ENCODE measurements around the gene MFSD2A.
"Not testable (repeated sequence)": the region's sequence is repeated elsewhere in the genome, so short reads cannot be mapped to it uniquely, and the experiment has no call there.

MFSD2A gene

DNA sequence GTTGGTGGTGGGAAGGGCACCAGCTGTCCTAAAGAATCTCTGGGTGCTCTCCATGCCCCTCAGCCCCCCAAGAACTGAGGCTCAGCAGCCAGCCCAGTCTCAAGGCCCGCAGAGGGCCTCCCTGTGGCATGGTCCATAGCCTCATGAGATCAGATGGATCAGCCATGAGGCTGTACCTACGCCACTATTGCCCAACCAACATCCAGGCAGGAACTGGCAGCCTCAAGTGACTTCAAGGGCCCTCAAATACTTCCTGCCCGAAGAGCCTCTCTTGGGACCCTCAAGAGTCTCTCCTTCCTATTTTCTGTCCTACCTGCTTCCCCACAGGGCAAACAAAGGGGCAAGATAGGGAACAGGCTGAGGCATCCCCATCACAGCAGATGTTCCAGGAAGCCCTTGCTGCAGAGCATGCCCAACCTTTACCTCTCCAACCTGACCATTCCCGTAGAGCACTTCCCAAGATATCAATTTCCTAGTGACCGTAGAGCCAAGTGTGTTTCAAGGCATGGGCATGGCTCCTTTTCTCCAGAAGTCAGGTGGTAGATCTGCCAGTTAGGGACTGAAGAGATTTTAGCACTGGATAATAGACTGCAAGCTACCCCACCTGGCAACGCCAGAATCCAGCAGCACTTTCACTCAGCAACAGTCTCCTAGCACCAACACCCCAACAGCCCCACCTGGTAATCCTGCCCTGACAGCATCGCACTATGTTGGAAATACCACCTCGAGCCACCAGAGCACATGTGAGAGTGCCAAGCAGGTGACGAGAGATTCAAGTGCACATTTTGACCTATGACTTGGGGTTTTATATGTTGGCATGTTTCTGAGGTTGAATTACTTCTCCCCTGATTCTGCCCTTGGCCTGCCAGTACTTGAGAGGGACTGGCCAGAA, 13.7 kb upstream of the MFSD2A start:
- DNase-seq (ENCODE audit: low read depth in 3 of 3, low spot score in 1 of 3) = no peak

DNA sequence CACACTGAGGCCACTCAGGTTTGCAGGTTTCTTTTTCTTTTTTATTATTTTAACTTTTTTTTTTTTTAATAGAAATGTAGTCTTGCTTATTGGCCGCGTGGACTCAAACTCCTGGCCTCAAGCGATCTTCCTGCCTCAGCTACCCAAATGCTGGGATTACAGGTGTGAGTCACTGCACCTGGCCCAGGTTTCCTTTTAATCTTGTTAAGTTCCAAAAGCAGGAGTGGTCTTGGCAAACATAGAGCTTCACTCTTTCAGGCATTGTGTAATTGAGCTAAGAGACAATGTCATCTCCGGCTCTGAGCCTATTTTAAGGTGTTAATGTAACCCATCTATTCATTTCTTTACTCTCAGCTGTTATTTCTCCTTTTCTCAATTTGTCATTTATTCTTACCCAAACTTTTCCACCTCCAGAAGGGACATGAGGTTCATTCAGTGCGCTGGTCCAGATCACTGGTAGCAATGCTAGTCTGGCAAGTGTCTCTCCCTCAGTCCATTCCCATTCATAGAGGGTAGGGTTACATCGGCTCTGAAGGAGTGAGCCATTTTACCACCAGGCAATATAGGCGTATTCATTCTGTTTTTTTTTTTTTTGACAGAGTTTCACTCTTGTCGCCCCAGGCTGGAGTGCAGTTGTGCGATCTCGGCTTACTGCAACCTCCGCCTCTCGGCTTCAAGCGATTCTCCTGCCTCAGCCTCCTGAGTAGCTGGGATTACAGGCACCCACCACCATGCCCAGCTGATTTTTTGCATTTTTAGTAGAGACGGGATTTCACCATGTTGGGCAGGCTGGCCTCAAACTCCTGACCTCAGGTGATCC, 11.3 kb upstream of the MFSD2A start:
- no peak for DNase-seq (ENCODE audit: low read depth in 3 of 3, low spot score in 1 of 3)

DNA sequence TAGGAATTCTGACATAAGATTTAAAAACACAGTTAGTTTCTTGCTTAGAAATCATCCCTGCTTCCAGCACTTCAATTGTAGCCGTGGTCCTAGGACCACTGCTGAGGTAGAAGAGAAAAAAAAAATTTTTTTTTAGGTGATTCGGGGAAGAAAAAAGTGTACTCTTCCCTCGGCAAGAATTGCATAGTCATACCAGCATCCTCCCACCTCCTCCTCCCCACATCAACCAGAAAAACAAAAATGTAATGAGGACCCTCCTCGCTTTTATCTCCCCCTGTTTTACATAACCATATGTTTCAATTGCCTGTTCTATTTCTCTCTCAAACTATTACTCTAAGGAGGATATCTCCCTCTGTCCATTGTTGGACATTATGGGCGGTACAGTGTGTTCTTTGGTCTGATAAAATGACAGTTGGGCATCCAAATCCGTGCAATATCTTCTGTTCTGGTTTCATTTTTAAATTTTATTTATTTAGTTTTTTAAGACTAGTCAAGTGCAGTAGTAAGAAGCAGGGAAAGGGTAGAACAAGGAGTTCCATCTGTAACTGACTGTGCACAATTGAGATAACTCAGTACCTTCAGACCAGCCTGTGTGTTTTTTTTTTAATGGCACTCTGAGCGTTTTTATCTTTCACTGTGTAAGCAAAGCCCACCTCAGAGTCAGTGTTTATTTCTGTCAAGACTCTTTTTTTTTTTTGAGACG, 10.4 kb upstream of the MFSD2A start:
- no peak for DNase-seq (ENCODE audit: low read depth in 3 of 3, low spot score in 1 of 3)

DNA sequence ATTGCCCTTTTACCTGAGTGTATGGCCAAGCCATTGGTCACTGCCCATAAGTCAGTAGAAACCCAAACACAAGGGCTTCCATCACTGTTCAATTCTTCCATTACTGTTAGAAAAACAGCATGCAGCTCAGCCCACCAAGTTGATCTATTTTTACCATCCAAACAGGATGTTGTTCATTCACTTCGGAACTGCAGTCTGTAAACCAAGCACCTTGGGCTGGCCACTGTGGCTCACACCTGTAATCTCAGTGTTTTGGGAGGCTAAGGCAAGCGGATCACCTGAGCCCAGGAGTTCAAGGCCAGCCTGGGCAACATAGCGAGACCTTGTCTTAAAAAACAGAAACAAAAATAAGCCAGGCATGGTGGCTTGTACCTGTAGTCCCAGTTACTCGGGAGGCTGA, 8.7 kb upstream of the MFSD2A start:
- no peak for DNase-seq (ENCODE audit: low read depth in 3 of 3, low spot score in 1 of 3)

DNA sequence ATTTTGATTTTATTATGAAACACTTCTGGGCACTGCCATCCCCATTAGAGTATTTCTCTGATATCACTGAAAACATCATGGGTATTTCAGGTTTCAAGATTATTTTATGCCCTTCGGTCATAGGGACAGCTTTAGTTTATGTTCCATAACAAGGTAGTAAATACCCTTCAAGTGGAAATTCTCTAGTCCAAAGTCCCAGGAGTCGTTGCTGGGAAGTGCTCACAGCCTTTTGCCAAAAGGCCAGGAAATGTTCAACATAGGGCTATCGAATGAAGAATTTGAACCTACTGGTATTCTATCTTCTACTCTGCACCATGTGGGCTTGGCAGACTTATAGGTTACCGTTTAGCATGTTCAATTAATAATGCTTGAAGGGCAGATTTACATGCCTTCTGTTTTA, 7.7 kb upstream of the MFSD2A start:
- DNase-seq (ENCODE audit: low read depth in 3 of 3, low spot score in 1 of 3) = no peak

DNA sequence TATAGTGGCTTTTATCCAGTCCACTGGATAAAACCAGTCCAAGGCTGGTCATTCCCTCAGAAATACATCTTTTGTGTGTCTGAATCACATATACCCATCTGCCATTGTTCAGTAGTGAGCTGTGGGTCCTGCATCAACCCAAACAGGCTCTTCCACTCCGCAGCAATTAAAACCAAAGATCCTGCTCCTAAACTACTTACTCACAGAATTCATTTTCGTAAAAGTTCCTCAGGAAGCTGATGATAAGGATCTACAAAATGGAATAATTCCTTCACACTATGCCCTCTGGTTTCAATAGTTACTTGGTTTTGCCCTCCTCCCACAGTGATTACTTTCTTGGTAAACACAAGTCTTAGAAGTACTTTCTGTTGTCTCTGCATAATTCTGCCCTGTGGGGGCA, 5.1 kb upstream of the MFSD2A start:
- DNase-seq (ENCODE audit: low read depth in 3 of 3, low spot score in 1 of 3) = no peak

DNA sequence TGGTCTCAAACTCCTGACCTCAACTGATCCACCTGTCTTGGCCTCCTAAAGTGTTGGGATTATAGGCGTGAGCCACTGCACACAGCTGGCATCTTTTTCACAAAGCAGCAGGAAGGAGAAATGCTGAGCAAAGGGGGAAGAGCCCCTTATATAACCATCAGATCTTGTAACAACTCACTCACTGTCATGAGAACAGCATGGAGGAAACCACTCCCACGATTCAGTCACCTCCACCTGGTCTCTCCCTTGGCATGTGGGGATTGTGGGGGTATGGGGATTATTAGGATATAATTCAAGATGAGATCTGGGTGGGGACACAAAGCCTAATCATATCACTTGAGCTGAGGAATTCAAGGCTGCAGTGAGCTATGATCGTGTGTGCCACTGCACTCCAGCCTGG, 3.0 kb upstream of the MFSD2A start:
- no peak for DNase-seq (ENCODE audit: low read depth in 3 of 3, low spot score in 1 of 3)

DNA sequence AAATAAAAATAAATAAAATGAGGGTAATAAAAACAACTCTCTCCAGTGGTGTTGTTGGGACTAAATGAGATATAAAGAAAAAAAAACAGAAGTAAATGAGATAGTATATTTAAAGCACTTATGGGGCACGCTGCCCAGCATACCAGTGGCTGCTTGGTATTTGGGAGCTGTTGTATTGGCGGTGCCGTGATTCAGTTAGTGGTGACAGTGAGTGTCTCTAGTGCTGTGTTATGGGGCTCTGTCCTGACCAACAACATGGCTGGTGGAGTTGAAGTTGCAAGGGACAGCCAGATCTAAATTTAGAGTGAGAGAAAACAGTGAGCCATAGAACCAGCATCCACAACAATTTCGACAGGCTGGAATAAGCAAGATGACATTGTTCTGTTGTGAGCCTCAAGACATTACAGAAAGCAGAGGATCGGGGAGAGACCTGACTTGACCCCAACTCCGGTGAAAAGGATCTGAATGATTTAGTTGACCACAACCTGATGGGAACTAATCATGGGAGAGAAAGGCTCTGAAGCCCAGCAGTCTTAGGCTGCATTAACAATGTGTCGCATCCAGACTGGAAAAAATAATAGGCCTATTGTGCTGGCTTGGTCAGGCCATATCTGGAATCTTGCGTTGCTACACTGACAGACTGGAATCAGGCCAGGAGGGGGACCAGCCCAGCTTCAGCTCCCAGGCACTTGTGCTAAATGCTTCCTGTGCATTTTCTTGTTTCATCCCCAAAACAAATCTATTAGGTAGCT, 2.4 kb upstream of the MFSD2A start:
- DNase-seq (ENCODE audit: low read depth in 3 of 3, low spot score in 1 of 3) = no peak

DNA sequence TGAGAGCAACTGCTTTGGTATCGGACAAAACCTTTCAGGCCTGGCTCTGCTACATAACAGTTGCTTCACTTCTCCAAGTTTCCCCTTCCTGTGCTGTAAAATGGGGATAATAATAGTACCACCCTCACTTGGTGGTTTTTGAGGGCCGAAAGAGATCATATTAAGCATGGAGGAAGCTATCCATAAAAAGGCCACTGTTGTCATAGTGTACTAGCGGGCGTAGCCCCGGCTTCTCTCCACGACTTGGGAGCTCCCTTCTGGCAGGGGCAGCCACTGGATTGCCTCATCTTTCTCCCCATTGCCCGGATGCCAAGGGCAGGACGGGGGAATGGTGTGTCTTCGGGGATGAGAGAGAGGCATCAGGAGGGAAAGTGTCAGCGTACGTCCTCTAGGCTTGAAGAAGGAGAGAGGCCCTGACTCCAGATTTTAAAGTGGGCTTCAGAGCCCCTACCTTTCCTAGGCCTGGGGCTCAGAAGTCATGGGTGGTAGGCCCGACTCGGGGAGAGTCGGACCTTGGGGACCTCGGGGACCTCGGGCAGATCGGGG, 548 bp upstream of the MFSD2A start:
- DNase-seq (ENCODE audit: low read depth in 3 of 3, low spot score in 1 of 3) = no peak

DNA sequence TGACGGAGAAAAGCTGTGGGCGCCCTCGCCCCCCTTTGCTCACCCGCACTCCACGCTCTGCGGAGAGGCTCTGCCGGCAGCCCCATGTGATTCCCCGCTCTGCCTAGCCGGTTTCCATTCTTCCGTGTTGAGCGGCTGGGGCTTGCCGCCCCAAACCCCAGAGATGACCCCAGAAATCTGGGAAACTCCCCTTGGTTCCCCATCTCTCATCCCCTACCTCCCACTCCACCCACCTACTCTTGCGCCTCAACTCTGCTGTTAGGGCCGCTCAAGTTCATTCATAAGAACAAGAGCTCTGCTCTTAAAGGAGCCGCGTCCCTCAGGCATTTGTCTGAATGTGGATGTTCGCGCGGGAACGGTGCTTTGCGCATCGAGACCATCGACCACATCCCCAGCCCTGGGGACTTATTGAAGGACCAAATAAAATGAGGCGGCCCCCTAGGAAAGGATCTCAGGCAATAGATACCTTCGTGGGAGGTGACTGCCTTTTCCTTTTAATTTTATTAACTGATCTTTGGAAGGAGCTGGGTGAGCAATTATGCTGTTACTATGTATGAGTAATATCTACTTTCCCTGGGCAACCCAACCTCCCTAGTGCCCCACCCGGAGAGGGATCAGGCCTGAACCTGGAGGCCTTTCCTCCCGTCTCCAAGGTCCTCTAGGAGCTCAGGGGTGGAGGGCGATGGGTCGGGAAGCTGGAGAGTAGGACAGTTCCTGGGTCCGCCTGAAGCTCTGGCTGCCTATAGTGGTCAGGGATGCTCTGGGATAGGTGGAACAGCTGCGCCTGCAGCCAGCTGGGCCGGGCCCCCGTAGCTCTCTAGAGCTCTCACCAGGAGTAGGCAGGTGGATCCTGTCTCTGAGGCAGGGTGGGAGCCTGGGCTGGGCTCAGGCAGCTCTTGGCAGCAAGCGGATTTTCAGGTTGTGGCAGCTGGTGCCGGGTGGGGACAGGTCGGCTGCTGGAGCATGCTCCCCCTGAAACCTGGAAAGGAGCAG, 898 bp downstream of the MFSD2A start:
- peak in 1 of 3 donors; percentile 43 for DNase-seq (ENCODE audit: low read depth in 3 of 3, low spot score in 1 of 3)

DNA sequence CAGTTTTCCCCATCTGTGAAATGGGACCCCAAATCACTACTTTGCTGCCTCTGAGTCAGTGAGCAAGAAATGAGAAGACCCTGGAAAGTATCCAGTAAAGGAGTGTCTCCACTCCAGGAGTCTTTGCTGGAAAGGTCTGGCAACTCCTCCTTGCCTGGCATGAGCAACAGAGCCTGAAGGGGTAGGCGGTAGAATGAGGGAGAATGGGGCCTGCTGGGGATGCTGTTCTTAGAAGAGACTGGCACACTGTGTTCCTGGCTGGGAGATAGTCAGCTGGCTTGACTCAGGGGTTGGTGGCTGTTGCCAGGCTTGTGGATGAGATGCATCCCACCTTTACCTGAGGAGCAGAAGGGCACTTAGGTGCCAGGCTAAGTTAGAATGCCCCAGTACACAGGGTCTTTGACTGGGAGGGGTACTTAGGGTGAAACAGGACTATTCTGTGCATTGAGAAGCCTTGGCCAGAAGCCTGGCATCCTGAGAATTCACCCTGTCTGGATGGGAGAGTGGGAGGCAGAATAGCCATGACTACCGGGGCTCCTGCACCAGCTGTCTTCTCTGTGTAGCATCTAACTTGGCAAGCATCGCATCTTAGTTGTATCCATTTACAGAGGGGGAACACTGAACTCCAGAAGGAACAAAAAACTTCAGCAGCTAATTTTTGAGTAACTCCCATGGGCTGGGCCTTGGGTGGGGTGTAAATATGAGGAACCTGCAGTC, 2.5 kb downstream of the MFSD2A start:
- no peak for DNase-seq (ENCODE audit: low read depth in 3 of 3, low spot score in 1 of 3)

DNA sequence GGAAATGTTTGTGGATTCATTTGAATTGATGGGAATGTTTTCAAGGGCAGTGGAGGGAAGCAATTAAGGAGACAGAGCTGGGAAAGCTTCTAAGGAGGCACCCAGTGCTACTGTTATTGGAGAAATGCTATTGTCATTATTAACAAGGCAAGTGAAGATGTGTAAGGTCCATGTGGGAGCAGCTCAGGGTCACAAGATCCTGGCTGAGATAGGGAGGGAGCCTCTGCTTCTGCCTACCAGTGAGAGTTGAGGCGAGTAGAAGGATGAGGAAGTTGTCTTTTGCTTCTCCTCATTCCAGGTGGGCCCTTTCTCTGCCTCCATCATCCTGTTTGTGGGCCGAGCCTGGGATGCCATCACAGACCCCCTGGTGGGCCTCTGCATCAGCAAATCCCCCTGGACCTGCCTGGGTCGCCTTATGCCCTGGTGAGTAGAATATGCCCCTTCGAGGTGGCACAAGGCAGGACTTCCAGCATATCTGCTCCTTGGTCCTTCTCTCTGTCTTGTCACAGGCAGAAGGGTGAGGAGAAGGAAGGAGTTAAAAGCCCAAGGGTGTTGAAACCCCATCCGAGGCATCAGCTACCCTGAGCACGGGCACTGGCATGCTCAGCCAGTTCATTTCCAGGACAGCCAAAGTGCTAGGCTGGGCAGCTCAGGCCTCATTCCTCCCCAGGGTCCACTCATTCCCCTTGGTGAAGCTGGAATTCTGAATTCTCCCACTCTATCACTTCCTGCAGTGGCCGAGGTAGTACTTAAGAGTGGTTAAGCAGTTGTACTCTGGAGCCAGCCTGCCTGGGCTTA, 3.7 kb downstream of the MFSD2A start:
- no peak for DNase-seq (ENCODE audit: low read depth in 3 of 3, low spot score in 1 of 3)

DNA sequence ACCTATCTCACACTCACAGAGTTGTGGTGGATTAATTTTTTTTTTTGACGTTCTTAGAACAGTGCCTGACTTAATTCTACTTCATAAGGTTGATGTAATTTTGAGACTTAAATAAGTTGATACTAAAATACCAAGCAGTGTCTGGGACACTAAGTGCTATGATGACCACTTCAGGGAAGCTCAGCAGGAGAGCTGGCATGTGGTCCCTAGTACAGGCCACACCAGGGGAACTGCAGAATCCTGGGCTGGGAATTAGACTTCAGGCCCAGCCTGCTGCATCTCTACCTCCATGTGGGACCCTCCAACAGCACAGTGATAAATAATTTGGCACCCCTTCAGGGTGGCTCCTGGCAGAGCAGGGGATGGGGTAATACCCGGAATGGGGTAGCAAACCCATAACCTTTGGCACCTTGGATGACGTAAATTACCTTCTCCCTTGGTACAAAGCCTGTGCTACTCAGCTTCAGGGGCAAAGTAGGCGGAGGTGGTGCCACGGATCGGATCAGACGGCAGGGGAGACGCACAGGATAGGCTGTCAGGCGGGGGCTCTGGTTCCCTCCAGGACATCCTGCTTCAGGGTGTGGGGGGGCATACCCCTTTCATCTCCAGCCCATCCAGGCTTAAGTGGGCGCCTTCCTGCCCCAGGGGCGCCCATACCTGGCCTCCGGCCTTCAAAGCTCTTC, 4.8 kb downstream of the MFSD2A start:
- no peak for DNase-seq (ENCODE audit: low read depth in 3 of 3, low spot score in 1 of 3)

DNA sequence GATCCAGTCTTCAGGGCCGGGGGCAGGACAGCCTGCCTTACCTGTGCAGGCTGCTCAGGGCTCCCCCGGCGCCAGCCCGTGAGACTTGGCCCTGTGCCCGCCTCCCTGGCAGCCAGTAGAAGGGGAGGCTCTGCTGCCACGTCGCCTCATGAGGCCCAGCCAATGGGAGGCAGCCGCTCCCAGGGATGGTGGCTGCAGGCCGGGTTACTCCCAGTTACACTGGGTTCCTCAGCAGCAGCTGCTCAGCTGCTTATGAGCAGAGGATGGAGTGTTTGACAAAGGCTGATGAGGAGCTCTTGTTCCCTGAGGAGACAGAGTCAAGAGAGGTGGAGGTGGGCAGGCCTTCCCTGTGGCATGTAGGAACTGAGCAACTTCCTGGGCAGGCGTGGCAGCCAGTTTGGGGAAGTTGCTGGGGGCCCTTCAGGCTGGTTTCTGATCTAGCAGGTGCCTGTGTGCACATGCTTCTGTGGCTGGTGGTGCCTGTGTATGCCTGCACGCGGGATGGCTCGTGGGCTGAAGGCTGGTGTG, 5.5 kb downstream of the MFSD2A start:
- DNase-seq (ENCODE audit: low read depth in 3 of 3, low spot score in 1 of 3) = no peak

DNA sequence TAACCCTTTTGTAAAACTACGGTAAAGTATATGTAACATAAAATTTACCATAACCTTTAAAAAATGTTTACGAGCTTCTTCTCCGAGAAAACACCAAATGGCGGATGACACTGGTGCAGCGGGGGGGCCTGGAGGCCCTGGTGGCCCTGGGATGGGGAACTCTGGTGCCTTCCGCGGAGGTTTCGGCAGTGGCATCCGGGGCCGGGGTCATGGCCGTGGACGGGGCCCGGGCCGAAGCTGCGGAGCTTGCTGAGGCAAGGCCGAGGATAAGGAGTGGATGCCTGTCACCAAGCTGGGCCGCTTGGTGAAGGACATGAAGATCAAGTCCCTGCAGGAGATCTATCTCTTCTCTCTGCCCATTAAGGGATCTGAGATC, 7.5 kb downstream of the MFSD2A start:
- DNase-seq (ENCODE audit: low read depth in 3 of 3, low spot score in 1 of 3) = no peak

DNA sequence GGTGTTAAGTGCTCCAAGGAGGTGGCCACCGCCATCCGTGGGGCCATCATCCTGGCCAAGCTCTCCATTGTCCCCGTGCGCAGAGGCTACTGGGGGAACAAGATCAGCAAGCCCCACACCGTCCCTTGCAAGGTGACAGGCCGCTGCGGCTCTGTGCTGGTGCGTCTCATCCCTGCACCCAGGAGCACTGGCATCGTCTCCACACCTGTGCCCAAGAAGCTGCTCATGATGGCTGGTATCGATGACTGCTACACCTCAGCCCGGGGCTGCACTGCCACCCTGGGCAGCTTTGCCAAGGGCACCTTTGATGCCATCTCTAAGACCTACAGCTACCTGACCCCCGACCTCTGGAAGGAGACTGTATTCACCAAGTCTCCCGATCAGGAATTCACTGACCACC, 8.0 kb downstream of the MFSD2A start:
- not testable (repeated sequence) for DNase-seq (ENCODE audit: low read depth in 3 of 3, low spot score in 1 of 3)

DNA sequence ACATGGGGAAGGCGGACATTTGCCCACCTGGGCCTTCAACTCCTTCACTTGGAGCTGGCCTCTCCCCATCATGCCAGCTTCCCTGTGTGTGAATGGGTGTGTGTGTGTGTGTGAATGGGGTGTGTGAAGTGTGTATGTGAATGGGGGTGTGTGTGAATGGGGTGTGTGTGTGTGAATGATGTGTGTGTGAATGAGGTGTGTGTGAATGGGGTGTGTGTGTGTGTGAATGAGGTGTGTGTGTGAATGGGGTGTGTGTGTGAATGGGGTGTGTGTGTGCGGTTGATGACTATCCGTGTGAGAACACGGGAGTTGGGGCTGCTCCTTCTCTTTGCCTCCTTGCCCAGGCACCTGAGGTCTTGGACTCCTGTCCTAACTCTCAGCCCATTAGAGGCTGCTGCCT, 9.6 kb downstream of the MFSD2A start:
- no peak for DNase-seq (ENCODE audit: low read depth in 3 of 3, low spot score in 1 of 3)

Data from stimulated activated CD4-positive, alpha-beta T cell treated with anti-CD3 and anti-CD28 coated beads, TNF-alpha, amount 100 ng/mL, for 1 hour (primary cell).